ENCODE measurements around the gene MAST4.

Gene MAST4

DNA sequence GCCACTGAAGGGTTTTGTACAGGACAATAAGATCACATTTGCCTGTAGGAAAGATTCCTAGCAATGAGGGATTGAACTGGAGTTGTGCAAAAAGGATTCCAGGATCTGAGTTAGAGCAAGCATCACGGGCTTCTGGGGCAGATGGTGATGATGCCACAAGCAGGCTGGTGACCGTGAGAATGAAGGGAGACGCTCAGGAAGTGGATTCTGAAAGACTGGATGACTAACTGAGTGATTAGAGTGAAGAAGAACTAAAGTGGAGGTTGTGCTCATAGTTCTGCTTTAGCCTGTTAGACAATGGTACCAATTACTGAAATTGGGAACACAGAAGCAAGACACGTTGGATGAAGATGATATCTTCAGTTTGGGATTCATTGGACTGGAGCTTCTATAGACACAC is 432.2 kb downstream of the MAST4 start:
- TF ChIP-seq, protein P1, sequence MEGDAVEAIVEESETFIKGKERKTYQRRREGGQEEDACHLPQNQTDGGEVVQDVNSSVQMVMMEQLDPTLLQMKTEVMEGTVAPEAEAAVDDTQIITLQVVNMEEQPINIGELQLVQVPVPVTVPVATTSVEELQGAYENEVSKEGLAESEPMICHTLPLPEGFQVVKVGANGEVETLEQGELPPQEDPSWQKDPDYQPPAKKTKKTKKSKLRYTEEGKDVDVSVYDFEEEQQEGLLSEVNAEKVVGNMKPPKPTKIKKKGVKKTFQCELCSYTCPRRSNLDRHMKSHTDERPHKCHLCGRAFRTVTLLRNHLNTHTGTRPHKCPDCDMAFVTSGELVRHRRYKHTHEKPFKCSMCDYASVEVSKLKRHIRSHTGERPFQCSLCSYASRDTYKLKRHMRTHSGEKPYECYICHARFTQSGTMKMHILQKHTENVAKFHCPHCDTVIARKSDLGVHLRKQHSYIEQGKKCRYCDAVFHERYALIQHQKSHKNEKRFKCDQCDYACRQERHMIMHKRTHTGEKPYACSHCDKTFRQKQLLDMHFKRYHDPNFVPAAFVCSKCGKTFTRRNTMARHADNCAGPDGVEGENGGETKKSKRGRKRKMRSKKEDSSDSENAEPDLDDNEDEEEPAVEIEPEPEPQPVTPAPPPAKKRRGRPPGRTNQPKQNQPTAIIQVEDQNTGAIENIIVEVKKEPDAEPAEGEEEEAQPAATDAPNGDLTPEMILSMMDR (conservative IDR thresholded peaks at IDR 0.05; ENCODE audit: low read depth, low read length): no peak
- no peak for DNase-seq (ENCODE audit: low read depth)
- H3K4me3 ChIP-seq (ENCODE audit: low read depth, low read length): no peak overlapping the region

GRCh38 chr5:67028941-67029340 is 432.7 kb downstream of the MAST4 start:
- TF ChIP-seq, protein P1 (conservative IDR thresholded peaks at IDR 0.05; ENCODE audit: low read depth, low read length): no peak
- H3K4me3 ChIP-seq (ENCODE audit: low read depth, low read length): no peak overlapping the region
- no peak for DNase-seq (ENCODE audit: low read depth)

- DNase-seq (ENCODE audit: low read depth): no peak
- TF ChIP-seq, protein P1 (conservative IDR thresholded peaks at IDR 0.05; ENCODE audit: low read depth, low read length): no peak
- no peak overlapping the region for H3K4me3 ChIP-seq (ENCODE audit: low read depth, low read length)
These were observed 433.3 kb downstream of the MAST4 start for GRCh38 chr5:67029481-67029880.

GRCh38 chr5:67030289-67031056 is 434.3 kb downstream of the MAST4 start:
- peak; percentile 43 for DNase-seq (ENCODE audit: low read depth)

DNA sequence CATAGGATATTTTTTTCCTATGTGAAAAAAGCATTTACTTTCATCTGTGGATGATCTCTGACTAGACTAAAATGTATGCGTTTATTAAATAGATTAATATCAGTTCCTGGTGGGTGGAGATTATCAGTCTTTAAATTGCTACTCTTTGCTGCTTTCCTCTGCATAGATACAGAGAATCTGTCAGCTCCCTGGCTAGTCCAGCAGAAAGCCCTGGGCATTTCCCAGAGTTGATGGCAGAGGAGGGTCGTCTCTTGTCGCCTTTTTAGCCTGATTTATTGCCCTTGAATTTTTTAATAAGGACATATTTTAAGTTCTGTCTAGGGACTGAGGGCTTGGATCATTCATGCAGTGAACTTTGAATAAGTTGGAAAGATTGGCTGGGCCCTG is 434.9 kb downstream of the MAST4 start:
- TF ChIP-seq, protein P1 (conservative IDR thresholded peaks at IDR 0.05; ENCODE audit: low read depth, low read length): no peak
- H3K4me3 ChIP-seq (ENCODE audit: low read depth, low read length): no peak overlapping the region
- no peak for DNase-seq (ENCODE audit: low read depth)

More at GRCh38 chr5:67030289-67031056, 434.3 kb downstream of the MAST4 start:
- H3K4me3 ChIP-seq (ENCODE audit: low read depth, low read length): no peak overlapping the region
- TF ChIP-seq, protein P1 (conservative IDR thresholded peaks at IDR 0.05; ENCODE audit: low read depth, low read length): no peak

DNA sequence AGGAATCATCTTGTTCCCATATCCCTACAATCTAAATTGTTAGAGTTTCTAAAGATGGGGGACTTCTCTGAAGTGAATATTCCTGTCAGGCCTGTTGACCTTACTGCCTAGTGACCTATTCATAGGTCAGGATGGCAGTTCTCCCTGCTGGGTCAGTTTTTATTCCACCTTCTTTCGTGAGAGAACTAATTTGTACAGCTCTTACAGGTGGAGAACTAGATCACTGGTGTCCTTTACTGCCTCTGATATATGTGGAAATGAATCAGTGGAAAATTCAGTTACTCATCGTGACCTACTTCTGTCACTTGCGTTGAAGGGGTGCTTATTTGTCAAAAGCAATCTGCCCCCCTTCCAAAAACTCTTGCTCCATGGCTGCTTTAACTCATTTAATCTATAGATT is 435.5 kb downstream of the MAST4 start:
- no peak for DNase-seq (ENCODE audit: low read depth)
- TF ChIP-seq, protein P1 (conservative IDR thresholded peaks at IDR 0.05; ENCODE audit: low read depth, low read length): no peak
- H3K4me3 ChIP-seq (ENCODE audit: low read depth, low read length): no peak overlapping the region

Data from choroid plexus epithelial cell (primary cell).